GM12878 (cell line): ENCODE results near the gene IL33. TPM values are rescaled to one million over a fixed set of nuclear protein-coding genes. Genes with fewer than 3 reads are reported as not detected.

Experiments
- ATAC-seq: fragments of 200-7000 bp; cut with Tn5 transposase; 3 replicates; pipeline ENCODE4 v1.9.1; 2020; ENCODE audit warnings: mild to moderate bottlenecking, moderate library complexity
- BruUV-seq: library from RNA; stranded (reverse); fragments of 400-500 nt; replicated peaks from 2 replicates; lab custom pipeline; 2021; lab: Mats Ljungman, UMichigan
- CTCF ChIA-PET: fragments of 300-600 bp; sonication (Branson Sonifier 250); formaldehyde crosslinking; extraction: SDS; loops from one replicate; lab custom pipeline; 2021; ENCODE audit warnings: inconsistent platforms; lab: Yijun Ruan, JAX
- POLR2A ChIA-PET: fragments of 350-600 bp; formaldehyde crosslinking; extraction: SDS; loops from one replicate; lab custom pipeline; 2021; ENCODE audit warnings: inconsistent platforms; lab: Charles Lee
- RAD21 ChIA-PET: fragments of 300-600 bp; sonication (Branson Sonifier 250); formaldehyde crosslinking; loops from one replicate; lab custom pipeline; 2023; ENCODE audit warnings: antibody characterized with exemption; ENCODE audit not compliant: unreplicated experiment; lab: Charles Lee
- SMC1A ChIA-PET: fragments of 300-600 bp; sonication (Branson Sonifier 250); formaldehyde crosslinking; loops from one replicate; lab custom pipeline; 2023; ENCODE audit not compliant: unreplicated experiment, uncharacterized antibody; lab: Charles Lee
- DNase-seq: peaks from one replicate; pipeline ENCODE4 v3.0.0-alpha.2; 2011; ENCODE audit warnings: low read depth, low spot score
- FAIRE-seq: peaks from 3 replicates; lab custom pipeline; 2011; peaks lifted over from hg19 to GRCh38; lab: Jason Lieb, UNC
- H2AFZ ChIP-seq: 2 replicates; pipeline ENCODE4 v1.6.0; 2011; ENCODE audit warnings: low read depth, low read length, control low read depth; ENCODE audit not compliant: control insufficient read depth
- H3K27ac ChIP-seq: 2 replicates; pipeline ENCODE4 v1.5.1; 2011; ENCODE audit warnings: control low read depth; ENCODE audit not compliant: control insufficient read depth, insufficient read depth
- H3K27me3 ChIP-seq, 2 experiments: replicated peaks in 1 of 2; 2 replicates each; pipeline versions ENCODE4 v1.6.0 to v1.6.1; 2011; ENCODE audit warnings: low read length in 1 of 2; ENCODE audit not compliant: control insufficient read depth in 2 of 2, insufficient read depth in 2 of 2
- H3K36me3 ChIP-seq, 2 experiments: 2 replicates each; pipeline ENCODE4 v1.5.1; 2011; ENCODE audit warnings: low read length in 1 of 2; ENCODE audit not compliant: control insufficient read depth in 2 of 2, insufficient read depth in 2 of 2
- H3K4me1 ChIP-seq: 2 replicates; pipeline ENCODE4 v1.6.1; 2011; ENCODE audit warnings: mild to moderate bottlenecking, low read length, moderate library complexity, mixed read lengths; ENCODE audit not compliant: control insufficient read depth, insufficient read depth
- H3K4me2 ChIP-seq: 2 replicates; pipeline ENCODE4 v1.6.0; 2011; ENCODE audit warnings: control low read depth; ENCODE audit not compliant: control insufficient read depth, insufficient read depth
- H3K4me3 ChIP-seq: fragments of 200-600 bp; sonication (generic); 2 replicates; pipeline ENCODE4 v1.5.1; 2016
- H3K79me2 ChIP-seq: 2 replicates; pipeline ENCODE4 v1.6.0; 2011; ENCODE audit warnings: low read length; ENCODE audit not compliant: control insufficient read depth, insufficient read depth
- H3K9ac ChIP-seq: 2 replicates; pipeline ENCODE4 v1.8.0; 2011; ENCODE audit warnings: low read length, control low read depth, mixed read lengths; ENCODE audit not compliant: control insufficient read depth, insufficient read depth
- H3K9me3 ChIP-seq: replicated peaks from 3 replicates; pipeline ENCODE4 v1.5.1; 2011; ENCODE audit warnings: mild to moderate bottlenecking, low read length; ENCODE audit not compliant: control insufficient read depth, insufficient read depth
- H4K20me1 ChIP-seq: 2 replicates; pipeline ENCODE4 v1.6.0; 2011; ENCODE audit not compliant: control insufficient read depth, insufficient read depth
- CBFB ChIP-seq: IDR thresholded peaks from 2 replicates; pipeline ENCODE4 v1.6.1; 2016; ENCODE audit warnings: antibody characterized with exemption, low read depth
- CBX5 ChIP-seq: sonication (generic); IDR thresholded peaks from 2 replicates; pipeline ENCODE4 v1.6.1; 2016; ENCODE audit warnings: low read depth, moderate library complexity, mild to moderate bottlenecking, inconsistent platforms
- JUND ChIP-seq: IDR thresholded peaks from 2 replicates; pipeline ENCODE4 v1.6.1; 2012; ENCODE audit warnings: low read depth, mild to moderate bottlenecking, low read length, improper control_type of control experiment, moderate library complexity
- MXI1 ChIP-seq: fragments of 150-350 bp; IDR thresholded peaks from 2 replicates; pipeline ENCODE4 v1.6.1; 2011; ENCODE audit warnings: low read depth, mild to moderate bottlenecking, inconsistent platforms, low read length, improper control_type of control experiment
- NRF1 ChIP-seq: conservative IDR thresholded peaks from 2 replicates; pipeline ENCODE4 v1.6.1; 2011; ENCODE audit warnings: mild to moderate bottlenecking, low read depth, low read length, improper control_type of control experiment
- POLR2A ChIP-seq: IDR thresholded peaks from 2 replicates; pipeline ENCODE4 v1.6.1; 2011; ENCODE audit warnings: low read depth, mild to moderate bottlenecking, low read length
- RCOR1 ChIP-seq: conservative IDR thresholded peaks from 2 replicates; pipeline ENCODE4 v1.6.1; 2012; ENCODE audit warnings: low read depth, low read length, improper control_type of control experiment
- RELB ChIP-seq: fragments of 450-650 bp; IDR thresholded peaks from 2 replicates; pipeline ENCODE4 v1.6.1; 2017; ENCODE audit warnings: low read depth, mild to moderate bottlenecking, moderate library complexity
- SMAD5 ChIP-seq: IDR thresholded peaks from 2 replicates; pipeline ENCODE4 v1.6.1; 2016; ENCODE audit warnings: antibody characterized with exemption, low read depth
- SPI1 ChIP-seq: IDR thresholded peaks from 2 replicates; pipeline ENCODE4 v1.6.1; 2011; ENCODE audit warnings: low read depth, mild to moderate bottlenecking, low read length, moderate library complexity, borderline replicate concordance; ENCODE audit not compliant: insufficient read depth
- YBX1 ChIP-seq: fragments of 450-650 bp; IDR thresholded peaks from 2 replicates; pipeline ENCODE4 v1.6.1; 2016; ENCODE audit warnings: antibody characterized with exemption
- ZBED1 ChIP-seq: IDR thresholded peaks from 2 replicates; pipeline ENCODE4 v1.6.1; 2016; ENCODE audit warnings: borderline replicate concordance
- in situ Hi-C: fragments of 300-500 bp; cut with MboI; formaldehyde crosslinking; loops from 9 replicates; pipeline ENCODE4 v1.14.3; 2018; ENCODE audit warnings: mixed read lengths
- intact Hi-C: fragments of 100-400 bp; cut with micrococcal nuclease; formaldehyde crosslinking; loops from one replicate; pipeline ENCODE4 v1.14.2; 2022; ENCODE audit not compliant: unreplicated experiment
- polyA plus RNA-seq, 11 experiments: library from polyadenylated mRNA; depleted of rRNA in 4 of 11; unstranded in 6 of 11; stranded (reverse) in 5 of 11; fragments of >200 nt; fragmentation: Nextera tagmentation in 4 of 11; fragmentation: Illumina TruSeq in 1 of 11; extraction: Ambion mirVana in 4 of 11; extraction: Trizol in 1 of 11; gene quantifications; 1 replicate in 1 of 11; 2 replicates in 10 of 11; pipeline versions ENCODE4 v1.2.1 to v1.2.3, GENCODE V29; 2011 to 2016; ENCODE audit warnings: inconsistent platforms in 2 of 11, missing spikeins in 2 of 11, low read depth in 1 of 11
- total RNA-seq, 4 experiments: library from RNA; depleted of rRNA in 3 of 4; stranded (reverse); fragments of >200 nt in 3 of 4; fragmentation: Illumina TruSeq in 1 of 4; extraction: Trizol in 1 of 4; gene quantifications; 2 replicates each; pipeline versions ENCODE4 v1.2.1 to v1.2.3, GENCODE V29; 2013 to 2021

The IL33 gene
- total and polyA plus RNA-seq, 10 of the 15 experiments (the other 5 are each of a cell fraction or from before 2014, with no cell fraction given), result not detected

DNA sequence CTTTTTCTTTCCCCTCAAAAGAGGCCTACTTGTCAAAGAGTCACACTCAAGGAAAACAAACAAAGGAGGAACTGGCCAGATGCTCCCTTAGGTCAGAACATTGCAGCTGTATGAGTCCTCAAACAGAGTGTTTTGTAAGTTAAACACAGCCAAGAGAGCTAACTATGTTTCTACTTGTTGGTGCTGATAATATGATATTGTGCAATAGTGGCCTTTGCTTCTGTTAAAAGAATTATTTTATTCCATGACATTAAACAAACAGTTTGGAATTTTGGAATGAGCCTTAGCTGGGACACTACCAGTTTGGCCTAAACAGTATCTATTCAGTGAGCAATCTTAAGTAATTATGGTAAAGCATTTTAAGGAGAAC, 56.6 kb downstream of the IL33 start:
- ChIA-PET RAD21 (interaction anchor here (1.1 kb wide), 1 partner anchor 34 kb away, joined by 3 read pairs; no protein-coding TSS in a partner anchor), SMC1A (no interaction called here), CTCF (interaction anchor here (0.6 kb wide), 1 partner anchor 177 kb away, joined by 3 read pairs; no protein-coding TSS in a partner anchor), POLR2A (no interaction called here)
- Histone ChIP-seq H3K79me2 (no peaks in the 10 kb centered on the region), H3K4me1 (no peaks in the 10 kb centered on the region), H3K27me3 (no peaks in the 10 kb centered on the region), H3K9me3 (no peaks in the 10 kb centered on the region), H4K20me1 (no peaks in the 10 kb centered on the region), H2AFZ (no peak overlapping the region), H3K36me3 (no peaks in the 10 kb centered on the region), H3K4me3 (no peak overlapping the region), H3K9ac (no peak overlapping the region), H3K4me2 (no peak overlapping the region), H3K27ac (no peak overlapping the region)
- ATAC-seq, result no peak
- DNase-seq, result no peak
- BruUV-seq, result no TSS peak
- intact Hi-C loops, result no loop called here
- in situ Hi-C loops, result no loop called here
- no peak for FAIRE-seq
- TF ChIP-seq POLR2A (no peak), NRF1 (no peak), YBX1 (no peak), JUND (no peak), ZBED1 (no peak), SMAD5 (no peak), RELB (no peak), SPI1 (no peak), RCOR1 (no peak), CBFB (no peak), MXI1 (no peak), CBX5 (no peak)
